G401.6 (cell line): ENCODE results near the gene IFIT1B.

Source experiments
- FAIRE-seq: peaks from 2 replicates; lab custom pipeline; 2012; peaks lifted over from hg19 to GRCh38; lab: Jason Lieb, UNC

IFIT1B gene

DNA sequence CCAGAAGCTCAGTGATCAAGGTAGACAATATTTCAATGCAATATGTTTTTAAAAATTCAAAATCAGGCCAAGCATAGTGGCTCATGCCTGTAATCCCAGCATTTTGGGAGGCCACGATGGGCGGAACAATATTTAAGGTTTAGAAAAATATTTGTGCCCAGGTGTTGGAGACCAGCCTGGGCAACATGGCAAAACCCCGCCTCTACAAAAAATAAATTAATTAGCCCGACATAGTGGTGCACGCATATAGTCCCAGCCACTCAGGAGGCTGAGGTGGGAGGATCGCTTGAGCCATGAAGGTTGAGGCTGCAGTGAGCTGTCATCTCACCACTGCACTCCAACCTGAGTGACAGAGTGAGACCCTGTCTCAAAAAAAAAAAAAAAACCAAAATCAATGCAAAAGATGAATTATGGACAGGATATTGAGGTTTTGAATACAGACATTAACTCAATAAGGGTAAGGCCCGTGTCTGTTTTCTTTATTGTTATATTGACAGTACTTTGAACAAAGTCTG is 35.6 kb downstream of the IFIT1B start:
- no peak for FAIRE-seq

DNA sequence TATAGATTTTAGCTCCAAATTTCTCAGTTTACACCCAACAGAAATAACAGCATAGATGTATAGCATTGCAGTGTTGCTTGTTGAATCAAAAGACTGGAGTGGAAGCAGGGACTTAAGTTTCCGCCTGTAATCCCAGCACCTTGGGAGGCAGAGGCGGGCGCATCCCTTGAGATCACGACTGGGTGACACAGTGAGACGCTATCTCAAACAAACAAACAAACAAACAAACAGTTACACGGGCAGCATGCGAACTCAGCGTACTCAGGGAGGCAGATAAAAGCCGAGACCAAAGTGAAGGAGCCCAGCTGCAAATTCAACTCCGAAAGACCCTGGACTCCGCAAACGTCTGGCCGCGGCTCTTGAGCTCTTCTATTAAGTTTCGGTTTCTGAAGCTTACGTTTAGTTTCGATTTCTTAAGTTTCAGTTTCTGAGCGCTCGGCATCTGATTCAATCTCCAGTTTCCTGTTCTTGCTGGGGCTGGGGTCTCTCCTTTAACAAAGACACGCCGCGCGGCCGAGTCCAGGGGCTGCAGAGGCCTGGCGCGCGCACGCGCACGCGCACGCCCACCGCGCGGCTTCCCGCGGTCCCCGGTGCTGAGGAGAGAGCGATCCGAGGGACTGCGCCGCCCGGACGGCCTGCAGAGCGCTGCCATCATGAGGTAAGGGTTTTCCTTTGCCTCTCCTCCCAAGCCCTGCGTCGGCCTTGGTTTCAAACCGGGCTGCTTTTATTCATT is 36.5 kb downstream of the IFIT1B start, which contains the start of gene IFIT5:
TSS of gene IFIT5 (plus strand) at position 423 of the 733 bp plus-strand sequence. CDS start at position 654, 231 bp downstream.
- no peak for FAIRE-seq

DNA sequence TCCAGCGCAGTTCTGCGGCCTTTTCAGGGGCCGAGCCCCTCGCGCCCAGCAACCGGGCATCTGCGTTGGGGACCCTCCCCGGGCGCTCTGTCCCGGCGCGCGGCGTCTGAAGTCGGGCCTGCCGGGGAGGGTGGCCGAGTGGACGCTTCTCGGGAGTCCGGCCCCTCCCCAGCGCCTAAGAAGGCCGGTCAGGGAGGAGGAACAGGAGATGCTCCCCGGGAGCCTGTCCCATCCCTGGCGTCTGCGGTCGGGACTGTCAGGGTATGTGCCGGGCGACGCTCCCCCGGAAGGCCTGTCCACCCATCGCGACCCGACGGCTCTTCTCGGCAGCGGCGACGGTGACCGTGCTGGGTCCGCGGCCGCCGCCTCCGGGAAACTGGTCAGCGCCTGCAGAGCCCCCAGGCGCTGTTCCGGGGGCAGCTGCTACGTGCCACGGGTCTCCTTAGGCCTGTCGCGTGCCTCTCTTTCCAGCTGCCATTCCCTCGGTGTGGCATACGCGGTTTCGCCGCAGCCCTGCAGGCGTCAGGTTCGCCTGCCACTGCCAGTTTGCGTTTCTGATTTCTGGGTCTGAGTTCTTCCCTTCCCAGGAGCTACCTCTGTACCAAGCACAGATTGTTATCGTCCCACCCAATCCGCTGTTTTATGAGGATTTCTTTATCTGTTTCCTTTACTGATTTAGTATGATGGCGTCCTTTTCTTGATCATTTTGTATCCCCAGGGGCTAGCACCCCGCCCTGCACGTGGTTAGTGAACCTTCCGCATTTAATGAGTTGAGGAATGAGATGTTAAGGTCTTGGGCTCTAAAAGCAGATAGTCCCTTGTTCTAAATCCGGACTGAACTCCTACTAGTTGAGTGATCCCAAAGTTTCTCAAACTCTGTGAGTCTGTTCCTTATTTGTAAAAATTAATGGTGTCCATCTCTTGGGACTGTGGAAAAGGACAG is 37.3 kb downstream of the IFIT1B start:
- no peak for FAIRE-seq

DNA sequence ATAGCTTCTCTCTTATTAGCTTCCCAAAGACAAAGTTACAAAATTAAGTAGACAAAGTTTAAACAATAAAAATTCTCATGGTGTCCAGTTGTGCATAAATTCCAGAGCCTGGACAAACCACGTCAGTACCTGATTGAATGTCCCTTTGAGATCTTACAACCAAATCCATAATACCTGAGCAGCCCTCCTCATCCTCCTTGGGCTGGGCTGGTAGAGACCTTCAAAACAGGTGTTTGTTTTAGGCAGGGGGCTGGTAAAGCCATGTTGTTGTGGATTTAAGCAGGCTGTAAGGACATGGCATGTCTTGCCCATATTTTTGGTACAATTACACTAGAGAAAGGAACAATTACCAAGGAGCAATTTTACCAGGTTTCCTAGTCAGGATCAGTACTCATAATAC is 38.6 kb downstream of the IFIT1B start:
- no peak for FAIRE-seq

DNA sequence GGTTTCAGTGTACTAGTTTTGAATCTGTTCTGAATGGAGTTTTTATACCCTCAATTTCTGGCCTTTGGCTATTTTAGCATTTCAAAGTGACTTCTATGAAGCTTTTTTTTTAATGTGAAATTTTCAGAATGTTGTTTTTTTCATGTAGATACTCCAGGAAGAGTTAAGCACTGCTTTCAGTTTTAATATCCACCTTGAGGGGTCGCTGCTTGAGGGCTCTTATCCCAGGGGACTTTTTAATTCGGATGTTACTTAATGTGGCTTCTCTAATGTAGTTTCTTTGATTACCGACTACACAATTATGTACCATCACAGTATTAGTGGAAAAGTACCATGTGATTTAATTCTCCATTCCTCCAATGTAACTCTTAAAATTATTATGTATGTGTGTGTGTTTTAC is 41.7 kb downstream of the IFIT1B start:
- FAIRE-seq = no peak

DNA sequence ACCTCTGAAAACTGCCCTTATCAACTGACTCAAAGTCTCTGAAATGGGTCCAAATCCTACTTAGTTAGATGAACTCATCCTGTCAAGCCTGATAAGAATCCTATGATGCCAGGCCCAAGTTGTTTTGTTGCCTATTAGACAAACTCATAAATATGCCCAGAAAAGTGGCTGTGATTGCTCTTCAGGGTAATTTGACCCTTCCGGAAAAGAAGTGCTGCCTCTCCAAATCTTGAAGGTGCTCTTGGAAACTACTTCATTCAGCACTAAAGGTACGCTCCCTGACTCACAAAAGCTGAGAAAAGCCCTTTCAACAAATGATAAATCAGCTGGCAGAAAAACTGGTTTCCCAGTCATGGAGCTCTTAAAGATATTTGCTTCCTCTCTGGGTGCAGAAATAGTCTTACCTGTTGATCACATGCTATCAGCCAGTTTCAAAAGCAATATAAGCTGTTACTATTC is 43.2 kb downstream of the IFIT1B start:
- FAIRE-seq = no peak

DNA sequence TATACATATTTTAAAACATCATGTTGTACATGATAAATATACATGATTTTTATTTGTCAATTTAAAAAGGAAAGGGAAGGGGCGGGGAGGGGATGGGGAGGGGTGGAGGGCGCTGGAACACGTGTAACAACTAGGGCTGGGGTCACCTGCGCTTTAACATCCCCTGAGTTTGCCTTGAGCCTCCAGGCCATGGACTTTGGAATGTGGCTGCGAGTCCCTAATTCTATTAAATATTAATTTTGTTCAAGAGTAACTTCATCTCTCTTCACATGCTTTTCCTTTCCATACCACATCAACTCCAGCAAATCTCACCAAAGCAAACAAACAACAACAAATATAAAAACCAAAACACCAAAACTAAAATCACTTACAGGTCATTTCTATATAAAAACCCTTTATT is 47.1 kb downstream of the IFIT1B start:
- no peak for FAIRE-seq

DNA sequence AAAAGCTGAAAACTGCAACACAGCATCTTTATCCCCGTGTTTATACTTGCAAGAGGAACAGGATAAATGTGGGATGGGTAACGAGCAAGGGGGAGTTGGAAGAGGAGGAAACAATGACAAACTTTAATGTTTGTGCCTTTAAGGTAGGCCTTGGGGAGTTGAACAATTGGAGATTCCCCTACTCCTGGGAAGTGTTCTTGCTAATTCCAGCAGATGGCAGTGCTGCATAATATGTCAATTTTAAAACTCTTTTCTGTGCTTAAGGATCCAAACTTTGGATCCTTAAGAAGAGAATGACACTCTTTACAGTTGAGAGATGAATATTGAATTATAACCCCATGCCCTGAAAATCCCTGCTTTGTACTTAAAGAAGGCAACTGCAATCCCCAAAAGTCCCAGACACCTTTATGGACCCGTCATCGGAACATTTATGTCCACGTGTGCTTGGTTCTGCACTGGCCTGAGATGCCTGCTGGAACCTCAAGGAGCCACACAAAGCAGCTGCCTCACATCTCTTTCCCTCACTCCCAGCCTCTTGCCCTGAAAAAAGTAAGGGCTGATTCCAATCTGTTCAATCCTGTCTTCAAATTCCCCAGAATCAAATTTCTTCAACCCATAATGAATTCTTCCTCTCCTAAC is 48.5 kb downstream of the IFIT1B start:
- peak; percentile 85 for FAIRE-seq

DNA sequence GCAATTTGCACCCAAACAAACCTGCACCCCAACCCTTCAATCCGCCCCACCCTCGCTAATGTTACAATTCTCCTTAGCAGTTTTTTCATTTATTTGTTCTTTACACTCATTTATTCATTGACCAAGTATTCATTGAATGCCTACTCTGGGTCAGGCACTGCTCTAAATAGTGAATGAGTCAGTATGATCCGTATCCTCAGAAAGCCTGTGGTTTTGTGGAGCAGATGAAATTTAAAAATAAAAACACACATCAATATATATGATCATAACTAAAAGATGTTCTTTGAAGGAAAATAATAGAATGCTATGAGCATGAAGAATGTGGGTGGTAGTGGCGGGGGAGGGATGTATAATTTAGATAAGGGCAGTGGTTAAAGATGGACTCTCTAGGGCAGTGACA is 49.8 kb downstream of the IFIT1B start:
- no peak for FAIRE-seq

DNA sequence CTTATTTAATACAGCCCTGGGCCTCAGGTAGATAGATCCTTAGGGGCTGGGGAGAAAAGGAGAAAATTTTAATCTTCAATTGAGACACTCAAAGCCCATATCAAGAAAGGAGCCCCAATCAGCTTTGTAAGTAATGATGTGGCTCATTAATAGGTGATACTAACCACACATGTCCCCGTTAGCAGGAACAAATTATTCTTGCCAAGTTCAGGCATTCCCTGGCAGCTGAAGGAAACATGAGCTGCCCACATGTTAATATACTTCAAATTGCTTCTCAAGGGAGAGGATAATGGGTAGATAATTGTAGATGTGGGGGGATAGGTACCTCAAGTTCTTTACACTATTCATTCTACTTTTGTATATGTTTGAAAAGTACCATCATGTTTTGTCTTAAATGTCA is 51.0 kb downstream of the IFIT1B start:
- FAIRE-seq = no peak

DNA sequence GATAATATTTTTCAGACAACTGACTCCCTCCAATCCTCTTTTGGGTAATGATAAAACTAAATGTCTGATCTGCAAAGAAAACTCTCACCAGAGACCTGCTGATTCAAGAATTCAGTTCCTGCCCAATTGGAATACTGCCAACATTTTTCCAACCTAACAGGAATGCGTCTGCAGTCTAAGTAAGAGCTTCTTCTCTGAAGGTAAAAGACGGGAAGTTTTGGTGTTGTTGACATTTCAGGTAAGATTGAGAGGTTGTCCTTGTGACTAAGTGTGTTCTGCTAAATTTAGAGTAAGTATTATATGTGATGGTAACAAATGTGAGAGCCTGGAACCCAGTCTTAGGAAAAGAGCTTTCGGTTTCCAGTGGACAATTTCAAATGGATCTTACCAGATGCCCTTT is 54.1 kb downstream of the IFIT1B start:
- no peak for FAIRE-seq
